Dermis microvascular lymphatic vessel endothelial cell (primary cell): ENCODE measurements around the gene THOC2. TPM values are rescaled to one million over a fixed set of nuclear protein-coding genes. Genes with fewer than 3 reads are reported as not detected.

ENCODE experiments used
- DNase-seq, 2 donors: peaks; one replicate each; pipeline versions ENCODE4 v3.0.0 to v3.0.0-alpha.2; 2010; ENCODE audit warnings: low read depth in 2 of 2
- total RNA-seq: library from RNA; depleted of rRNA; stranded (reverse); fragments of >200 nt; gene quantifications from 2 replicates; pipeline ENCODE4 v1.2.1, GENCODE V29; 2014

The THOC2 gene
- total RNA-seq, 1 donor from 2014 or later, result 38.8 TPM

DNA sequence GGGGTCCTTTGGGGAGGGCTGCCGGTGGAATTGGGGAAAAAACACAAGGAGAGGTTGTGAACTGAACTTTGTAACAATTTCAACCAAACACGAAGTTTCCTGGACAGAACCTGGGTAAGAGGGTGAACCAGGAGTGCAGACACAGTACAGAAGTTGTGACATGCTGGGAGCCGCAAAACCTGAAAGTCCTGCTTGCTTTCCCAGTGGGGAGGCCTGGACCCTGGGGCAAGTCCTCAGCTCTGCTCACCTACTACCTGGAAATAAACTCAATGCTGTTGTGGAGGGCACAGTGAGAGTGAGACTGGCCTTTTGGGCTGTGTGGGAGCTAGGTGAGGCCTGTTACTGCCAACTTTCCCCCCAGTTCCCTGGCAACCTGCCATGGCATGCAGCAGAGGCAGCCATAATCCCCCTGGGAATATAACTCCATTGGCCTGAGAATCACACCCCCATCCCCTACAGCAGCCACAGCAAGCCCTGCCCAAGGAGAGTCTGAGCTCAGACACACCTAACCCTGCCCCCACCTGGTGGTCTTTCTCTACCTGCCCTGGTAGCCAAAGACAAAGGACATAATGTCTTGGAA is 162.8 kb downstream of the THOC2 start:
- DNase-seq, result no peak

DNA sequence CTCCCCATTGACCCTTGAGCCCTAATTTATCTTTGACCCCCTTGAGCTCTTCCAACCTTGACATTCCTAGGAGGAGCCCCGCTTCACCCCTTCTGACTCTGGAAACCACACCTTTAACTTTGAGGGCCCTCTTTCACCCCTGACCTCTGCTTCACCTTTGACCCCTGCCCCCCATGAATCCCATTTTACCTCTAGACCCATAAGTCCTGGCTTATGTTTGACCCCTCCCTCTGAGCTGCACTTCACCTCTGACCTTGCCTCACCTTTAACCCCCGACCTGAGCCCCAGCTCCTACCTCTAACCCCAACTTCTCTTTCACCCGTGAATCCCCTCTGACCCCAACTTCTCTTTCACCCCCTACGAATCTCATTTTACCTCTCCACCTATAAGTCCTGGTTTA is 169.7 kb downstream of the THOC2 start:
- no peak for DNase-seq

- no peak for DNase-seq
Measured at GRCh38 chrX:123562342-123563146, 170.3 kb downstream of the THOC2 start.

- DNase-seq, result no peak
Measured at GRCh38 chrX:123561439-123562215, 171.2 kb downstream of the THOC2 start.

DNA sequence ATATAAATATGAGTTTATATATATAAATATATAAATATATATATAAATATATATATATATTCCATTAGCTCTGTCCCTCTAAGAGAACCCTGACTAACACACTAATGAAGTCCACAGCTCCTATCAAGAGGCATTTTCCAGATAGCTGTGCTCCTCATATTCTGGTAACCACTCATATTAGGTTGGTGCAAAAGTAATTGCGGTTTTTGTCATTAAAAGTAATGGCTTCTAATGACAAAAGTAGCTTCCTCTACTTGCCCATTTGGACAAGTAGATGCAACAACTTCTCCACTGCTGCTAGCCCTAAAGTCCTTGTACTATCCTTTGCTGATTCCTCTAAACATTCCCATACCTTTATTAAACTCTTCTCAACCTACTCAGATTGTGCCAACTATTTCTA is 182.0 kb downstream of the THOC2 start:
- DNase-seq, result no peak

Other genes with a start within 250 kb of the THOC2 start
- gene XIAP, start 127.0 kb upstream of the THOC2 start, total RNA-seq, result 36.0 and 37.2 TPM in 2 replicates
- 78.4 and 79.5 TPM in 2 replicates for gene STAG2, start 228.7 kb upstream of the THOC2 start, total RNA-seq